HG03442 (cell line): ENCODE measurements around the gene ASB16.
"Not testable (repeated sequence)": the region's sequence is repeated elsewhere in the genome, so short reads cannot be mapped to it uniquely, and the experiment has no call there.

Experiments
- ATAC-seq: cut with Tn5 transposase; IDR thresholded peaks from one replicate; pipeline ENCODE4 v1.9.1; 2021; ENCODE audit warnings: mild to moderate bottlenecking, moderate library complexity; ENCODE audit not compliant: unreplicated experiment

Gene ASB16

GRCh38 chr17:44147812-44148211, 22.7 kb upstream of the ASB16 start:
- no peak for ATAC-seq

- not testable (repeated sequence) for ATAC-seq
Measured at GRCh38 chr17:44149066-44149465, 21.4 kb upstream of the ASB16 start.

DNA sequence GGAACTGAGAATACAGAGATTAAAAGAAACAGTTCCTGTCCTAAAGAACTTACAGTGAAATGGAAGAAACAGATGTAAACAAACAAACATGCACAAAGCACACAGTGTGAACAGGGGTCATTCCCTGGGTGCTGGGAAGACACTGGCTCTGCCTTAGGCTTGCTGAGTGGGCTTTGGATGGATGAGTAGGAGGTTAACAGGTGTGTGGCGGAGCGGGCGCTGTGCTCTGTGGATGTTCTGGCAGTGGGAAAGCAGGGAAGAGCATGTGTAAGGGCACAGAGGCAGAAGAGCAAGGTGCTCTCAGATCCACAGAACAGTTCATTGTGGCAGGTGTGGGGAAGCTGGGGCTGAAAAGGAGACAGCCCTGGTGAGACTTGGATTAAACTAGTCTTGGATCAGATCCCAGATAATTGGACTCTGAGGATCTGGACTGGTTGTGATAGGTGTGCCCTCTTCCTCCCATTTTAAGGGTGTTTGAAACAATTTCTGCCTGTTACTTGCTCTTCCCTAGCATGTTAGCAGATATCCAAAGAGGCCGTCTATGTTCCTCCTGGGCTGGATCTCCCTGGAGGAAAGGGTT, 20.7 kb upstream of the ASB16 start:
- no peak for ATAC-seq

GRCh38 chr17:44152875-44153274, 17.6 kb upstream of the ASB16 start:
- no peak for ATAC-seq

- ATAC-seq = no peak
Measured at GRCh38 chr17:44155488-44155887, 15.0 kb upstream of the ASB16 start.

GRCh38 chr17:44159519-44160210, 10.8 kb upstream of the ASB16 start:
- ATAC-seq = no peak

DNA sequence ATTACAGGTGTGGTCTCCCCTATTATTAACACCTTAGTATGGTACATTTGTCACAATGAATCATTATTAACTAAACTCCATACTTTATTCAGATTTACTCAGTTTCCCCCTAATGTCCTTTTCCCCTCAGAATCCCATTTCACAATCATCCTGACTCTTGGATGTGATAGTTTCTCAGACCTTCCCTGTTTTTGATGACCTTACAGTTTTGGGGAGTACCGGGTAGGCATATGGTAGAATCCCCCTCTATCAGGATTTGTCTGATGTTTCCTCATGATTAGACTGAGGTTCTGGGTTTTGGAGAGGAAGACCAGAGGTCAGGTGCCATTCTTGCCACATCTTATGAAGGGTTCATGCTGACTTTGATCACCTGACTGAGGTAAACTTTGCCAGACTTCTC, 6.0 kb upstream of the ASB16 start:
- no peak for ATAC-seq

GRCh38 chr17:44167181-44167861, 3.2 kb upstream of the ASB16 start:
- ATAC-seq = no peak

DNA sequence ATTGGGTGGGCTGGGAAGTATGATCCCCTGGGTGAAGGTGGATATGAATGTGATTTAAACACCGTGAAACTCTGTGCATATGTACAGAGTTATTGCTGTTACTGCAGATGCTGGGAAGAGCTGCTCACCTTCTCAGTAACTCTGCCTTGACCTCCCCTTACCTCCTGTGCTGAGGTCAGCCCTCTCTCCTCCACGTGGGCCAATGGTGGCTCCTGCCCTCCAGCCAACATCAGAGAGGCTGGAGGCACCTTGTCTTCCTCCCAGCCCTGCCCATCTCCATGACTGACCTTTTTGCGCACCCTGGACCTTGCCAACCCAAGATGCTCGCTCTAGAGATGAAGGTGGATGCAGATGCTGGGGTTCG, 387 bp upstream of the ASB16 start:
- no peak for ATAC-seq

- ATAC-seq = no peak
Measured at GRCh38 chr17:44171931-44172455, 1.5 kb downstream of the ASB16 start.

- no peak for ATAC-seq
Measured at GRCh38 chr17:44174427-44174826, 3.9 kb downstream of the ASB16 start.

DNA sequence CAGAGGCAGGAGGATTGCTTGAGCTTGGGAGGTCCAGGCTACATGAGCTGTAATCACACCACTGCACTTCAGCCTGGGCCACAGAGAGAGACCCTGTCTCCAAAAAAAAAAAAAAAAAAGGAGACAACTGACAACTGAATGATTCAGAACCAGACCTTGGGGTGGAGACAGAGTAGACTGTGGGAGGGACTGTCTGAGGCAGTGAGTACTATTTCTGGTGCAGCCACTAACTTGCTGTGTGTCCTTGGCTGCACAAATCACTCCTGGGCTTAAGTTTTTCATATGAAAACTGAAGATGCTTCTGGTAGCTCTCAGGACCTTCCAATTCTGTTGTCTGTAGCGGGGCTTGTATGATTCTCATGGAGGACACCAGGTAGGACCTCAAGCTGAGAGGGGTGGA, 5.8 kb downstream of the ASB16 start:
- no peak for ATAC-seq

DNA sequence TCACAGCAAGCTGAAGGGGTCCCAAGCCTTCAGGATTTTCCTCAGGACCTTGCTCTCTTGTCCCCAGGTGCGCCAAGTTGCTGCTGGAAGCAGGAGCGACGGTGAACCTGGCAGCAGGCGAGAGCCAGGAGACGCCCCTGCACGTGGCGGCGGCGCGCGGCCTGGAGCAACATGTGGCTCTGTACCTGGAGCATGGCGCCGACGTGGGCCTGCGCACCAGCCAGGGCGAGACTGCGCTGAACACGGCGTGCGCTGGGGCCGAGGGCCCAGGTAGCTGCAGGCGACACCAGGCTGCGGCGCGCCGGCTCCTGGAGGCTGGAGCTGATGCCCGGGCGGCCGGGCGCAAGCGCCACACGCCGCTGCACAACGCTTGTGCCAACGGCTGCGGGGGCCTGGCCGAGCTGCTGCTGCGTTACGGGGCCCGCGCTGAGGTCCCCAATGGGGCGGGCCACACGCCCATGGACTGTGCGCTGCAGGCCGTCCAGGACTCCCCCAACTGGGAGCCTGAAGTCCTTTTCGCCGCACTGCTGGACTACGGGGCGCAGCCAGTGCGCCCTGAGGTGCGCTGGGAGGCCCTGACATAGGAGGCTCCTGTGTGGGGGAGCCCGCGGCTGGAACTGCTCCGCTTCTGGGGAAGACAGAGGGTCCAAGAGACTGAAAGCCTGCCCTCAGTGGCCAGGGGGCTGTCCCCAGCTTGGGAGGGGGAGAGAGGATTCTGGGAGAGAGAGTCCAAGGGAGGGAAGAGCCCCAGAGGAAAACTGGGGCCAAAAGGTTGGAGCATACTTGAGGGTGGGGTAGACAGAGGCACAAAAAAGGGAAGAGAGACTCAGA, 6.4 kb downstream of the ASB16 start:
- no peak for ATAC-seq

DNA sequence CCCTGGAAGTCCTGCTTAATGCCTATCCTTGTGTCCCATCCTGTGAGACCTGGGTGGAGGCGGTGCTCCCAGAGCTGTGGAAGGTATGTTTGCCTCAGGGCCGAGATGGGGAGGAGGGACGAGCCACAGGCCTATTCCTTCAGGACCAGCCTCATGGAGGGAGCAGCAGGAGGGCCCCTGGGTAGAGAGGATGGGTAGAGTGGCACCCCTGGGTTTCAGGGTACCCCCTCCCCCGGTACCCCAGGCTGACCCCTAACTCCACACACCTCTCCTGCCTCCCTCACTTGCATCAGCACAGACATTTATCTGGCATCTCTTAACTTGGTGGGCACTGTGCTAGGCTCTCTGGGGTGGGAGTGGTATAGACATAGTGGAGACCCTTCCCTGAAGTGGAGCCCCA, 7.1 kb downstream of the ASB16 start:
- ATAC-seq = no peak

- ATAC-seq = no peak
Measured at GRCh38 chr17:44178133-44178532, 7.6 kb downstream of the ASB16 start.

GRCh38 chr17:44183024-44183423, 12.5 kb downstream of the ASB16 start:
- ATAC-seq = no peak

GRCh38 chr17:44184212-44184810, 13.8 kb downstream of the ASB16 start:
- no peak for ATAC-seq

GRCh38 chr17:44186307-44187130, 16.0 kb downstream of the ASB16 start, which contains the start of gene TMUB2:
Gene TMUB2, plus strand, starts transcription at chr17:44186972. Its CDS starts 737 bp downstream, at chr17:44187709.
- ATAC-seq = peak; percentile 89

GRCh38 chr17:44187131-44187899, 16.8 kb downstream of the ASB16 start:
- peak; percentile 36 for ATAC-seq
